ENCODE measurements around the gene FNBP1L.

The FNBP1L gene

GRCh38 chr1:93516164-93516563, 68.2 kb downstream of the FNBP1L start:
- Histone ChIP-seq H2AFZ (ENCODE audit: low read length) (no peak overlapping the region), H3K9ac (ENCODE audit: low read length) (no peak overlapping the region), H3F3A (ENCODE audit: insufficient read depth, low read length) (no peaks in the 10 kb centered on the region), H3K4me3 (ENCODE audit: low read length) (no peak overlapping the region), H3K4me1 (ENCODE audit: low read length) (no peaks in the 10 kb centered on the region), H3K9me2 (replicated peaks; ENCODE audit: insufficient read depth, low read length) (no peaks in the 10 kb centered on the region), H3K27me3 (replicated peaks; ENCODE audit: insufficient read depth, low read length) (no peaks in the 10 kb centered on the region), H3K79me2 (ENCODE audit: low read length) (no peaks in the 10 kb centered on the region), H3K4me2 (ENCODE audit: low read depth, low read length) (no peak overlapping the region), H3K9me3 (replicated peaks; ENCODE audit: insufficient read depth, low read length) (no peaks in the 10 kb centered on the region), H3K27ac (ENCODE audit: low read length) (no peak overlapping the region), H4K20me1 (ENCODE audit: insufficient read depth, low read length) (no peaks in the 10 kb centered on the region), H3K36me3 (replicated peaks; ENCODE audit: insufficient read depth, low read length) (no peaks in the 10 kb centered on the region)
- no peak for DNase-seq
- no peak for TF ChIP-seq EZH2phosphoT487 (IDR thresholded peaks at IDR 0.05; ENCODE audit: low read length)
- TF ChIP-seq EZH2 (optimal IDR thresholded peaks at IDR 0.05; ENCODE audit: low read depth, low read length): no peak
- no peak for TF ChIP-seq CTCF (IDR thresholded peaks at IDR 0.05; ENCODE audit: low read length)

- Histone ChIP-seq H3K9ac (ENCODE audit: low read length) (no peak overlapping the region), H3F3A (ENCODE audit: insufficient read depth, low read length) (no peaks in the 10 kb centered on the region), H3K27ac (ENCODE audit: low read length) (no peak overlapping the region), H3K9me3 (replicated peaks; ENCODE audit: insufficient read depth, low read length) (no peaks in the 10 kb centered on the region), H4K20me1 (ENCODE audit: insufficient read depth, low read length) (no peaks in the 10 kb centered on the region), H3K4me3 (ENCODE audit: low read length) (no peak overlapping the region), H2AFZ (ENCODE audit: low read length) (no peak overlapping the region), H3K79me2 (ENCODE audit: low read length) (no peaks in the 10 kb centered on the region), H3K4me1 (ENCODE audit: low read length) (no peaks in the 10 kb centered on the region), H3K4me2 (ENCODE audit: low read depth, low read length) (no peak overlapping the region), H3K36me3 (replicated peaks; ENCODE audit: insufficient read depth, low read length) (no peaks in the 10 kb centered on the region), H3K27me3 (replicated peaks; ENCODE audit: insufficient read depth, low read length) (no peaks in the 10 kb centered on the region), H3K9me2 (replicated peaks; ENCODE audit: insufficient read depth, low read length) (no peaks in the 10 kb centered on the region)
- no peak for DNase-seq
- TF ChIP-seq CTCF (IDR thresholded peaks at IDR 0.05; ENCODE audit: low read length) (no peak), EZH2 (optimal IDR thresholded peaks at IDR 0.05; ENCODE audit: low read depth, low read length) (no peak), EZH2phosphoT487 (IDR thresholded peaks at IDR 0.05; ENCODE audit: low read length) (no peak)
Observed at GRCh38 chr1:93518516-93518915, 70.6 kb downstream of the FNBP1L start.

GRCh38 chr1:93519199-93519829, 71.4 kb downstream of the FNBP1L start:
- Histone ChIP-seq H3K4me3 (ENCODE audit: low read length) (no peak overlapping the region), H4K20me1 (ENCODE audit: insufficient read depth, low read length) (no peaks in the 10 kb centered on the region), H3K9me2 (replicated peaks; ENCODE audit: insufficient read depth, low read length) (no peaks in the 10 kb centered on the region), H3K9me3 (replicated peaks; ENCODE audit: insufficient read depth, low read length) (no peaks in the 10 kb centered on the region), H3K27ac (ENCODE audit: low read length) (no peak overlapping the region), H3K4me2 (ENCODE audit: low read depth, low read length) (no peak overlapping the region), H3K4me1 (ENCODE audit: low read length) (no peaks in the 10 kb centered on the region), H3K27me3 (replicated peaks; ENCODE audit: insufficient read depth, low read length) (no peaks in the 10 kb centered on the region), H3F3A (ENCODE audit: insufficient read depth, low read length) (no peaks in the 10 kb centered on the region), H3K36me3 (replicated peaks; ENCODE audit: insufficient read depth, low read length) (no peaks in the 10 kb centered on the region), H3K9ac (ENCODE audit: low read length) (no peak overlapping the region), H2AFZ (ENCODE audit: low read length) (no peak overlapping the region), H3K79me2 (ENCODE audit: low read length) (no peaks in the 10 kb centered on the region)
- no peak for DNase-seq
- TF ChIP-seq EZH2 (optimal IDR thresholded peaks at IDR 0.05; ENCODE audit: low read depth, low read length): no peak
- no peak for TF ChIP-seq EZH2phosphoT487 (IDR thresholded peaks at IDR 0.05; ENCODE audit: low read length)
- TF ChIP-seq CTCF (IDR thresholded peaks at IDR 0.05; ENCODE audit: low read length): no peak

Measured in MM.1S (cell line).